A549 treated with AZD9567 at 1 μM for 4 hours (cell line): ENCODE results near the gene HNRNPA3. TPM values are rescaled to one million over a fixed set of nuclear protein-coding genes. Genes with fewer than 3 reads are reported as not detected.

Experiments
- total RNA-seq: library from RNA; stranded (reverse); fragments of 200-300 nt; extraction: Qiagen RNA extraction; gene quantifications from 5 replicates; pipeline ENCODE4 v1.2.3, GENCODE V29; 2022; ENCODE audit not compliant: insufficient read depth

Gene HNRNPA3
- total RNA-seq: 314 to 379 TPM (median 316 TPM) in 5 replicates

GRCh38 chr2:177212106-177212890 is at the start of gene HNRNPA3:
TSS of gene HNRNPA3 (plus strand) at chr2:177212794. CDS start at chr2:177212800, 6 bp downstream.

DNA sequence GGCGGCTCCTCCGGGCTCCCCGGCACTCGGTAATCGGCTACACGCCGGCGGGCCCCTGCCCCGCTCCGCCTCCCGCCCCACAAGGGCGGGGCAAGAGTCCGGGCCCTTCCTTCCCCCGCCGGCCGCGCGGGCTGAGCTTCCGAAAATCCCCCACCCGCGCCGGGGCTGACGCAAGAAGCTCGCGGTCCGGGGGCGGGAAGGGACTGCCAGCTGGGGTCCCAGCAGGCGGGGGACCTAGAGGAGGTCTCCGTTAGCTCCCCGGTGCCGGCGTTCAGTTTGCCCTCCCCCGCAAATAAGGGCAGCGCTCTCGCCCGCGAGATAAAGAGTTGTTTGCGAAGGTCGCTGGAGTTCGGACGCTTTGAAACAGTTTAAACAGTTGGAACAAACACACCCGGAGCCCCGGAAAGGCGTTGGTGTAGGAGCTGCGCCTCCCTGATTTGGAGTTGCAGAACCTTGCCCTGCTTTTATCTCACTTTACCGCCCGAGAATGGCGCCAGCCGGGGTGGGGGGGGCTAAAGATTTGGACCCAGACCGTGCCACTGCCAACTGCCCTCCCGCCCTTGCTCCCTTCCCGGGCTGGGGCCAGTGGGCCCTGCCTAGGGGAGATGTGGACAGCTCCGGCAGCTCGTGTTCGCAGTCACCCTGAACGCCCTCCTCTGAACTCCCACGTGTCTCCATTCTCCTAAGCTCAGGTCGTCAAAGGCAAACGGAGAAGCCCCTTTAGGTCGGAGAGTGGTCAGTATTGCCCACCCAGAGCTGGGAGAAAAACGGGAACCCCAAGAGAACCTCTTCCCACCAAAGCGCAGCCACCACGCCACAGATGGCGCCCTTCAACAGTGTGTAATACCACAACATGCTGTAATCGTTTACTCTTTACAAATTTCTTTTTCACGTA is 52.3 kb downstream of the HNRNPA3 start, which contains the start of gene NFE2L2:
Gene NFE2L2 (minus strand): TSS at position 35 of the 895 bp plus-strand sequence. CDS start 151 bp downstream, outside the sequence.

Other genes with a start within 250 kb of the HNRNPA3 start
- 39.1 to 54.8 TPM (median 41.5 TPM) in 5 replicates for gene NFE2L2, start 51.9 kb downstream of the HNRNPA3 start, total RNA-seq
- 33.7 to 46.4 TPM (median 38.9 TPM) in 5 replicates for gene AGPS, start 180.0 kb downstream of the HNRNPA3 start, total RNA-seq